Uterus (tissue), 4 donors: ENCODE measurements around the gene SDK2. TPM values are rescaled to one million over a fixed set of nuclear protein-coding genes. Genes with fewer than 3 reads are reported as not detected.

Source experiments
- DNase-seq, 2 donors: peaks; one replicate each; pipeline ENCODE4 v3.0.0-alpha.2; 2019 to 2020
- H3K27ac ChIP-seq, 2 donors: fragments of 200-600 bp; sonication (generic); 1 replicate in 1 of 2; 2 replicates in 1 of 2; pipeline ENCODE4 v1.5.1; 2016 to 2018
- H3K27me3 ChIP-seq, 2 donors: fragments of 200-600 bp; sonication (generic); one replicate each; pipeline ENCODE4 v1.5.1; 2018 to 2019; ENCODE audit warnings: control low read depth in 1 of 2
- H3K36me3 ChIP-seq, 2 donors: fragments of 200-600 bp; sonication (generic); one replicate each; pipeline ENCODE4 v1.5.1; 2019; ENCODE audit warnings: control low read depth in 1 of 2
- H3K4me1 ChIP-seq, 2 donors: fragments of 200-600 bp; sonication (generic); one replicate each; pipeline ENCODE4 v1.5.1; 2018 to 2019; ENCODE audit warnings: control low read depth in 1 of 2
- H3K4me3 ChIP-seq, 2 donors: fragments of 200-600 bp; sonication (generic); 1 replicate in 1 of 2; 2 replicates in 1 of 2; pipeline ENCODE4 v1.5.1; 2018 to 2019; ENCODE audit warnings: mild to moderate bottlenecking in 1 of 2
- H3K9me3 ChIP-seq, 2 donors: fragments of 200-600 bp; sonication (generic); one replicate each; pipeline ENCODE4 v1.5.1; 2019; ENCODE audit warnings: control low read depth in 1 of 2
- POLR2A ChIP-seq, 2 donors: fragments of 450-650 bp; IDR thresholded peaks; one replicate each; pipeline ENCODE4 v1.6.1; 2016; ENCODE audit warnings: antibody characterized with exemption in 2 of 2, mild to moderate bottlenecking in 1 of 2, moderate library complexity in 1 of 2
- intact Hi-C: fragments of 100-400 bp; cut with DNase I; formaldehyde crosslinking; loops from one replicate; pipeline ENCODE4 v1.15.1; 2023; ENCODE audit warnings: low total_unique reads
- total RNA-seq, 4 donors: library from RNA; depleted of rRNA in 3 of 4; stranded (reverse); fragments of >200 nt in 3 of 4; gene quantifications; one replicate each; pipeline versions ENCODE4 v1.1.0 to v1.2.4, GENCODE V29; 2014 to 2023
- TF ChIP-seq, protein P1 (sequence below), 4 experiments: fragments of 200-600 bp in 2 of 4; fragments of 450-650 bp in 2 of 4; sonication (generic) in 2 of 4; IDR thresholded peaks; one replicate each; pipeline ENCODE4 v1.5.1; 2016 to 2019; ENCODE audit warnings: antibody characterized with exemption in 4 of 4, mild to moderate bottlenecking in 2 of 4, moderate library complexity in 1 of 4
- donor health status: DM: yes; HTN: yes; CAD: no.

SDK2 gene
- total RNA-seq, 4 donors from 2014 or later = 1.1 to 5.0 TPM; not detected in 2

DNA sequence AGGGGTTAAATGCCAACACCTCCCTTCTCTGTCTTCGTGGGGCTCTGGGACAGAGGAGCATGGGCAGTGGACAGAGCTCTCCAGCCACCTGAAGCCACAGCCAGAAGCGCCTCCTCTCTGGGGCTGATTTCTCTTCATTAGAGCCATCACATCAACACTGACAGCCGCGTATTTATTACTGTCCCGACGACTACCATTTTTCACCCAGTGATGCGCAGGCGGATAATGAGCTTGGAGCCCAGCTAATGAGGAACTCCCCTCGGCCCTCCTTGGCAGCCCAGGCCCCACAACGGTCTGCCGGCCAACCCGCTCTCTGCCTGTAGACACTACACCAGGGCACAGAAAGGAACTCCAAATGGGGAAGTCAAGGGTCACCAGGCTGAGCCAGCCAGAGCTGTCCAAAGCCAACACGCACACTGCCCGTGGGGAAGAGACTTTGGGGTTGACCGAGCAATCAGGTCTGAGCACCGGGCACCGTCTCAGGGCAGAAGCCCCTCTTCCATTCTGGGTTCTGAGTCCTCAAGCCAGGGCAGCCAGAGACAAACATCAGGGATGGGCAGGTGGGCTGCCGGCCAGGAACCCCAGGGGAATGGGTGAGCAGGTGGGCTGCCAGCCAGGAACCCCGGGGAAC, 13.2 kb downstream of the SDK2 start:
- TF ChIP-seq, protein P1, sequence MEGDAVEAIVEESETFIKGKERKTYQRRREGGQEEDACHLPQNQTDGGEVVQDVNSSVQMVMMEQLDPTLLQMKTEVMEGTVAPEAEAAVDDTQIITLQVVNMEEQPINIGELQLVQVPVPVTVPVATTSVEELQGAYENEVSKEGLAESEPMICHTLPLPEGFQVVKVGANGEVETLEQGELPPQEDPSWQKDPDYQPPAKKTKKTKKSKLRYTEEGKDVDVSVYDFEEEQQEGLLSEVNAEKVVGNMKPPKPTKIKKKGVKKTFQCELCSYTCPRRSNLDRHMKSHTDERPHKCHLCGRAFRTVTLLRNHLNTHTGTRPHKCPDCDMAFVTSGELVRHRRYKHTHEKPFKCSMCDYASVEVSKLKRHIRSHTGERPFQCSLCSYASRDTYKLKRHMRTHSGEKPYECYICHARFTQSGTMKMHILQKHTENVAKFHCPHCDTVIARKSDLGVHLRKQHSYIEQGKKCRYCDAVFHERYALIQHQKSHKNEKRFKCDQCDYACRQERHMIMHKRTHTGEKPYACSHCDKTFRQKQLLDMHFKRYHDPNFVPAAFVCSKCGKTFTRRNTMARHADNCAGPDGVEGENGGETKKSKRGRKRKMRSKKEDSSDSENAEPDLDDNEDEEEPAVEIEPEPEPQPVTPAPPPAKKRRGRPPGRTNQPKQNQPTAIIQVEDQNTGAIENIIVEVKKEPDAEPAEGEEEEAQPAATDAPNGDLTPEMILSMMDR (IDR thresholded peaks at IDR 0.05) = no peak
- no peak for TF ChIP-seq POLR2A (IDR thresholded peaks at IDR 0.05)
- no peak overlapping the region for H3K27ac ChIP-seq
- intact Hi-C loops = no loop called here
- no peaks in the 10 kb centered on the region for H3K36me3 ChIP-seq
- no peak overlapping the region for H3K4me3 ChIP-seq
- H3K4me1 ChIP-seq = no peaks in the 10 kb centered on the region
- H3K27me3 ChIP-seq = no peaks in the 10 kb centered on the region
- no peak for DNase-seq
- H3K9me3 ChIP-seq = no peaks in the 10 kb centered on the region

DNA sequence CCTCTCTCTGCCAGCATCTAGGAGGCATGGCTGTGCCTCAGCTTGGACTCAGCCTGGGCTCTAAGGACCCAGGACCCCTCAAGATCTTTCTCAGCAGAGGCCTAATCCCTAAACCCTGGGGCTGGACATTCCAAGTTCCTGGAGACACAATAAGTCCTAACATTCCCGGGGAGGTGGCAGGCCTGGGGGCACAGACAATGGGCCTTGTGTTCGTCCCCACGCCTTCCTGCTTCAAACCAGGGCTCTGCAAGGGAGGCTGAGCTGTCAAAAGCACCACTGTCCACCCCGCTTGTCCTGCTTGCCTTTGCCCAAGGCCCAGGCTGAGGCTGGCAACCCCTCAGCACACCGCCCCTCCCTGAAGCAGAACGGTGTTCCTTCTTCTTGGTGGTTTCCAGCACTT, 13.7 kb downstream of the SDK2 start:
- H3K9me3 ChIP-seq = no peaks in the 10 kb centered on the region
- no peak overlapping the region for H3K27ac ChIP-seq
- H3K4me3 ChIP-seq = no peak overlapping the region
- TF ChIP-seq, protein P1 (IDR thresholded peaks at IDR 0.05) = no peak
- no peak for TF ChIP-seq POLR2A (IDR thresholded peaks at IDR 0.05)
- DNase-seq = no peak
- intact Hi-C loops = no loop called here
- no peaks in the 10 kb centered on the region for H3K27me3 ChIP-seq
- H3K4me1 ChIP-seq = no peaks in the 10 kb centered on the region
- no peaks in the 10 kb centered on the region for H3K36me3 ChIP-seq

DNA sequence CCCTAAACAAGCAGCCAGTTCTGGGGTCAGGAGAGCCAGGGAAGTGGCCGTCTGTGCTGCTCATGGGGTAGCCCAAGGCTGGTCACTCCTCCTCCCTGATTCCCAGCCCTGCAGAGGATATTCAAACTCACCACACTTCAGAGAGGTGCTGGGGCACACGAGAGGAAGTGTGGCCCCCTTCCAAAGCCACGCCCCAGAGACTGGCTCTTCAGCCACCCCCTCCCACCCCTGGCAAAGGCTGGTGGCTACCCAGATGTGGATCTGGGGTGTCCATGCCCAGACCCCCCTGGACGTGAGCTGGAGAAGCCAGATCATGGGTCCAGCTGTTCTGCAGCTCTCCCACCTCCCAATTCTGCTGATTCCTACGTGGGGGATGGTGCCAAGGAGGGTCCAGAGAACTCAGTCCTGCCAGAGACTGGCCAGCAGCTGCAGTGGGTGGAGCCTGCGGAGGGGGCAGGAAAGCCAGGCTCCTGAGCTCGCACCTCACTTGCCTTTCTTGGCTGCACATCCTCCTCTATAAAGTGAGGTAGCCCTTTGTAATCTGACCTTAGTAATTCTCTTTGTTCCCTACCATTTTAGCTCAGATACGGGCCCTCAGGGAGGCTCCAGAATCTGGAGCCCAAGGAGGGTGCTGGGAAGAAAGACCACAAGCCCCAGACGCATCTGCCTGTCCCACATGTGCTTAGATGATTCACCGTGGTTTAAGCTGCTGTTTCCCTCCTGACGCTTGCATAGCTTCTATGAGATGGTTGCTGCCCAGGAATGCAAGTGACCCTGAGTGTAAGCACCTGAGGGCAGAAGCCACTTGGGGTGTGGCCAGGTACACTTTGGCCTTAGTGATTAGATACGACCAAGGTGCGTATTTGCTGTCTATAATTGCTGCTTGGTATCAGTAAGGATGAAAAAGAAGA, 15.3 kb downstream of the SDK2 start:
- TF ChIP-seq, protein P1 (IDR thresholded peaks at IDR 0.05) = no peak
- no peak for TF ChIP-seq POLR2A (IDR thresholded peaks at IDR 0.05)
- H3K27ac ChIP-seq = no peak overlapping the region
- H3K36me3 ChIP-seq = no peaks in the 10 kb centered on the region
- no peaks in the 10 kb centered on the region for H3K4me1 ChIP-seq
- no peak overlapping the region for H3K4me3 ChIP-seq
- H3K27me3 ChIP-seq = no peaks in the 10 kb centered on the region
- no peak for DNase-seq
- intact Hi-C loops = no loop called here
- H3K9me3 ChIP-seq = no peaks in the 10 kb centered on the region

DNA sequence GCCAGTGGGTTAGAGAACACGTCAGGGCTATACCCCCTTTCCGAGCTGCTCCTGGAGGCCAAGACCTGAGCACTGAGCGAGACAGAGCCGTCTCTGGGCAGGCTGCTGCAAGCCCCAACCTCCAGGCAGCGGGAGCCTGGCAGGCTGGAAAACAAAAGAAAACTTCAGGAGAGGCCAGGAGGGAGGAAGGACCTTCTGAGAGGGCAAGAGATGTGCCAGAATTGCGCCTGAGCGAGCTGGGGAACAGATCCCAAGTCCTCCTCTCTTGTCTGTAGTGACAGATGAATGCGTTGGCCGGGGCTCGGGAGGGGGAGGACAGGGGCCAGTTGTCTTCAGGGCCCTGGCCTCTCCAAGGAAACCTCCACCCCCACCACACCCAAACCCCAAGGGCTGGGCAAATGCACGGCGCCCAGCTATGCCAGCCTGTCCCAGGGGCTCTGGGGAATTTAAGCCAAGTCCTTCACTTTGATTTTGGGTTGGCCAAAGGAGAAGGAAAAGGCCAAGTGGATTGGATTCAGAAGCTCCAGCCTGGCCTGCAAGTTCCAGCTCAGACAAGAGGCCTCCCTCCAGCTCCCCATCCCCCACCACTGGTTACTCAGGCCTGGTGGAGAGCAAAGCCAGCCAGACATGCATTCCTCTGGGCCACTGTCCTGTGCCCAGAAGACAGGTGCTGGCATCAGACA, 18.1 kb downstream of the SDK2 start:
- DNase-seq = no peak
- no peaks in the 10 kb centered on the region for H3K27me3 ChIP-seq
- intact Hi-C loops = no loop called here
- TF ChIP-seq POLR2A (IDR thresholded peaks at IDR 0.05) = no peak
- TF ChIP-seq, protein P1 (IDR thresholded peaks at IDR 0.05) = no peak
- no peaks in the 10 kb centered on the region for H3K36me3 ChIP-seq
- H3K27ac ChIP-seq = no peak overlapping the region
- H3K4me1 ChIP-seq = no peaks in the 10 kb centered on the region
- H3K9me3 ChIP-seq = no peaks in the 10 kb centered on the region
- no peak overlapping the region for H3K4me3 ChIP-seq

DNA sequence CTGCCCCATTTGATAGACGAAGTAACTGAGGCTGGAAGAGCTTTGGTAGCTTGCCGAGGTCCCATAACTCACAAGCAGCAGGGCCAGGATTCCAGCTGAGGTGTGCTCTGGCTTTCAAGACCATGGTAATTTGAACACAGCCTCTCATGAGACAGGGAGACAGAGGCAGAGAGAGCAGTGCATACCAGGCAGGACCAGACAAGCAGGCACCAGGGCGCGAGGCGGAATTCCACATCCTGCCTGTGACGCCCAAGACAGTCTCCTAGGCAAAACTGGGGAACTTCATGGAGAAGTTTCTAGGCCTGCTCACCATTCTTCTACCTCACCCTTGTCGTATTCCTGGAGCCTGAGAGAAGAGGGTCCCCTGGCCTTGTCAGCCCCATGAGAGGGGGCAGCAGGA, 19.2 kb downstream of the SDK2 start:
- no peak for TF ChIP-seq POLR2A (IDR thresholded peaks at IDR 0.05)
- TF ChIP-seq, protein P1 (IDR thresholded peaks at IDR 0.05) = no peak
- DNase-seq = no peak
- intact Hi-C loops = no loop called here

More for the DNA sequence above, 19.2 kb downstream of the SDK2 start:
- Histone ChIP-seq H3K27me3 (no peaks in the 10 kb centered on the region), H3K4me3 (no peak overlapping the region), H3K9me3 (no peaks in the 10 kb centered on the region), H3K36me3 (no peaks in the 10 kb centered on the region), H3K4me1 (no peaks in the 10 kb centered on the region), H3K27ac (no peak overlapping the region)
